Endometrium (tissue), 2 donors: ENCODE data around the gene CIB4.

Source experiments
- FAIRE-seq: peaks from 2 replicates; lab custom pipeline; 2012; peaks lifted over from hg19 to GRCh38; lab: Jason Lieb, UNC
- donor health status: control.
- donor health status: control.

The CIB4 gene

GRCh38 chr2:26550276-26551015 lies 90.7 kb downstream of the CIB4 start:
- FAIRE-seq, result no peak

GRCh38 chr2:26542676-26543505 lies 98.3 kb downstream of the CIB4 start:
- FAIRE-seq, result no peak

- no peak for FAIRE-seq
These were observed 99.0 kb downstream of the CIB4 start for GRCh38 chr2:26542194-26542455.

GRCh38 chr2:26541401-26542193 lies 99.6 kb downstream of the CIB4 start:
- no peak for FAIRE-seq

GRCh38 chr2:26540961-26541360 lies 100.2 kb downstream of the CIB4 start:
- no peak for FAIRE-seq

GRCh38 chr2:26540306-26540705 lies 100.9 kb downstream of the CIB4 start:
- no peak for FAIRE-seq

- no peak for FAIRE-seq
These were observed 103.2 kb downstream of the CIB4 start for GRCh38 chr2:26537826-26538475.

GRCh38 chr2:26537069-26537825 lies 103.9 kb downstream of the CIB4 start:
- no peak for FAIRE-seq

- no peak for FAIRE-seq
These were observed 104.6 kb downstream of the CIB4 start for GRCh38 chr2:26536371-26537068.

- no peak for FAIRE-seq
These were observed 105.4 kb downstream of the CIB4 start for GRCh38 chr2:26535663-26536275.

- FAIRE-seq, result no peak
These were observed 106.1 kb downstream of the CIB4 start for GRCh38 chr2:26534865-26535662.

GRCh38 chr2:26534098-26534864 lies 106.9 kb downstream of the CIB4 start:
- no peak for FAIRE-seq

GRCh38 chr2:26533661-26534060 lies 107.5 kb downstream of the CIB4 start:
- no peak for FAIRE-seq

GRCh38 chr2:26532301-26533250 lies 108.6 kb downstream of the CIB4 start:
- no peak for FAIRE-seq
